Measurements from ENCODE around the gene WDFY3.

WDFY3 gene

DNA sequence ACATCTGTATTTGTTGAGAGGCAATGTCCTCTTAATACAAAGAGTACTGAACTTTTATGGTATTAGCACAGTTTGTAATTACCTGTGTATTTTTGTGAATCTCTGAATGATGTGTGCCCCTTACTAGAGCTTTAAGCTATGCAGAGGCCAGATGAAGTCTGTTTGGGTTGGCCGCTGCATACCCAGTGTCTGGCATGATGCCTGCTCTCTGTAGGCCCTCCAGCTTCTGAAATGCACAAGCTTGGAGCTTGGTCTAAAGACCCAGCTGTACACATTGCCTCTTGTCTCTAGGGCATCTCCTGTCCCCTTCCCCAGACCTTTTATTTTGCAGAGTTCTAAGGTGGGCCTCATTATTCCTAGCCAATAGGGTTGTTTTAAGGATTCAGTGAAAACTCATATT, 315.0 kb downstream of the WDFY3 start:
- DNase-seq: no peak

DNA sequence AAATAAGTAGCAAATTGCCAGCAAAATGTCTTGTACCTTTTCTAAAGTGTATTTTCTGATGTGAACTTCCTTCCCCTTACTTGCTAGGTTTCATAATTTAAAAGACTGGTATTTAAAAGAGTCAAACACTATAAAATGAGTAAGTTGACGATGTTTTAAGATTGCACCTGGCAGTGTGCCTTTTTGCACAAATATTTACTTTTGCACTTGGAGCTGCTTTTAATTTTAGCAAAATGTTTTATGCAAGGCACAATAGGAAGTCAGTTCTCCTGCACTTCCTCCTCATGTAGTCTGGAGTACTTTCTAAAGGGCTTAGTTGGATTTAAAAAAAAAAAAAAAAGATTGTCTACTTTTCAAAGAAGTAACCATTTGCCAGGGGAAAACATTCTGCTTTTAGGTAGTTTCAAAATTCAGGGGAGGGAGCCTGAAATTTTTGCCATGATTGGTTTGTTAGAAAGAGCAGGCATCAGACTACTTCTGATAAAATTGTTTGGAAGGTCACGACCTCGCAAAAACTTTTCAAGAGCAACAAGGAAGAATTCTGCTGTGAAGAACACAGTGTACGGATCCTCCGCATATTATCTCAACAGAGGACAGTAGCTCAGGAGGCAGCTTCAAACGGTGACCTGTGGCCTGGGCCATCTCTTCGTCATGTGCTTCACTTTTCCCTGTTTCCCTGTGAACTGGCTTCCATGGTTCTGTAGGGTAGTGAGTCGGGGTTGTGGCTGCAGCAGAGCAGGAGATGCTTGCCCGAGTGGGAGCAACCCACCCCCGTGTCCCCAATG, 317.4 kb downstream of the WDFY3 start:
- DNase-seq: no peak

- DNase-seq: no peak
Measured at GRCh38 chr4:84648178-84648577, 318.3 kb downstream of the WDFY3 start.

- DNase-seq: no peak
Measured at GRCh38 chr4:84647312-84647884, 319.1 kb downstream of the WDFY3 start.

DNA sequence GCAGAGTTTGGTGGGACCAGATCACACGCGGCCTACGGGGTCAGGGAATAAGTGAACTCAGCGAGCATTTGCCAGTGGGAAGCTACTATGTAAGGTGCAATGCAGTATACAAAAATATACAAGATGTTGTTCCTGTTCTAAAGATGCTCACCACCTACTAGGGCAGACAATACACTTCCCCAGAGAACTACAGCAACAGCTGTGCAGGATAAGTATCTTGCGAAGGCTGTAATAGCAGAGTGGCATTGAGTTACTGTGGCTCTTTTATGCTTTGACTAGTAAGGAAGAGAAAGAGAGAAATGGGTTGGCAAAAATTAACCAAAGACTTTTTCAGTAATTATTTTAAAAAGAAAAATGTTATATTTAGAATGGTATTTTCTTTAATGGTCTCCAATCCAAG, 322.4 kb downstream of the WDFY3 start:
- no peak for DNase-seq

DNA sequence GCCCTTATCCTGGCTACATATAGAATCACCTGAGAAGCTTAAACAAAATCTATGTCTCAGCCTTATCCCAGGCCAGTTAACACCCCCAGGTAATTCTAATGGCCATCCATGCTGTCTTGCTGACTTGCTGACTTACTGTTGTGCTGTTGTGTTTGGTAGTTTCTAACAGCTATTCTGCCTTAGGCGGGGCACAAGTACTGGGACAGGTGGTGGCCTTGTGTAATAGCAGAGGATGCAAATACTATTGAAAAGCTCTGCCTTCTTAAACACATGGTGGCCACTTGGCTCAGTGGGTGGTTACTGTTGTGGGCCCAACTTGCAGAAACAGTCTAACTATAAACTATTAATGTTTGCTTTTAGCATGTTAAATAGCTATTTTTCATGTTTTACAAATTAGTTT, 327.3 kb downstream of the WDFY3 start:
- DNase-seq: no peak

DNA sequence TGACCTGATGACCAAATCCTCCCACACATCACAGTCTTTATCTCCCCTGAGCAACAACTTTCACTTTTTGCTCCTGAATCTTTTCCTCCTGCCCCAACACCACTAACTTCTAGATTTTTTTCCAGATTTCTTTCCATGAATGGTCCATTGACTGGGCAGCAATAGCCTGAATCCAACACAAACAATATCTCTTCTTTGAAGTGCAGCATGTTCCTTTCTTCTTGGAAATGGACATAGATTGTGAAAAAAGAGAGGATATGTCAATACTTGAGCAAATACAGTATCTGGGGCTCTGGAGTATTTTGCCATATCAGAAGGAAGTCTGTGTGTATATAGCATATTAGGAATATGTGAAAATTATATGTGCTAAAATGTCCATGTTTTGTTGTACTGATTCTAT, 328.4 kb downstream of the WDFY3 start:
- DNase-seq: no peak

DNA sequence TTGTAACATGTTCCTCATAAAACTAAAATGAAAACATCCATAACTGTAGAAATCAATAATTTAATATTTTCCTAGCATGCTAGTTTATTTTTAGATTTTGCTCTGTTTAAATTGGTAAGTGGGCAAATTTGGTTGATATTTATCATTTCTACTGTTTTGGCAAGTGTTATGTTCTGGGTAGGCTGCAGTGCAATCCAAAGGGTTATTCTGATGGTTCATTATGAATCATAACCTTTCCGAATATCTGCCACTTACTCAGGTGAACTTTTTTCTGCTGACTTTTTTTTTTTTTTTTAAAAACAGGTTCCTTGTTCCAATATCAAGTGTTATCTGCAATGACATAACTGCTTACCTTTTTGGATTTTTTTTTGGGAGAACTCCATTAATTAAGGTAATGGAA, 331.5 kb downstream of the WDFY3 start:
- no peak for DNase-seq

DNA sequence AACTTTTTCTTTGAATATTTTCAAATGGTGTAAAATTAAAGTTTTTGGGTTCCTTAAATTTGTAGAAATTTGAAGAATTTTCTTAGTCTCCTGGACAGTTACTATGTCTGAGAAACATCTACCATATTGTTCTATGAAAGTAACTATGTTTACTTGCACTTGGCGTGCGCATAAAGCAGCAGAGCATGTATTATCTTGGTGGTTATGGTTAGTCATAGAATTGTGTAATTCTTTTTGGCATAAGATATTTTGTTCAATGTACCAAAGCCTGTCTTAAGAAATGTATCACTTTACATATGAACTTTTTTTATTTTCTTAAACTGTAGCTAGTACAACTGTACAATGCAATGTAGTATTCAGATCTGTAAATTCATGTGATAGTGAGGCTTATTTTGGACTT, 334.4 kb downstream of the WDFY3 start:
- DNase-seq: no peak

GRCh38 chr4:84631573-84631972, 334.9 kb downstream of the WDFY3 start:
- no peak for DNase-seq

DNA sequence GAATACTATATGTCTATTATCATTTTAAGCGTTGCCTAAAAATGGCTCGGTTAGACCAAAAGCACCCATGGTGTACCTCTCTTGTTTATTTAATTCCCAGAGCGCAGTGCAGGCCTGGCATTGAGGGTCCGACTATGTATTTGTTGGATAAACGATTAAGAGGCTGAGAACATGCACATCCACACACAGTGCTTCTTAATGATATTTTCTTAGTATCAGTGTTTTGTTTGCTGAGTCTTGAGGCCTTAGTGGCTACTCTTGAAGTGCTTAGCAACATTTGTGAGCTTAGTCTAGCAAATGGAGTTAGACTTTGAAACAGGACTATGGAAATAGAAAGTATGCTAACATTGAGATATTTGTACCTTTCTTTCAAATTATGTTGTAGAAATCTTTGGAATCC, 339.8 kb downstream of the WDFY3 start:
- DNase-seq: no peak

- no peak for DNase-seq
Measured at GRCh38 chr4:84623661-84624060, 342.8 kb downstream of the WDFY3 start.

- no peak for DNase-seq
Measured at GRCh38 chr4:84622959-84623358, 343.5 kb downstream of the WDFY3 start.
